Umbilical cord (tissue), 2 donors: ENCODE measurements around the gene DMAC2. TPM values are rescaled to one million over a fixed set of nuclear protein-coding genes. Genes with fewer than 3 reads are reported as not detected.
"Not testable (repeated sequence)": the region's sequence is repeated elsewhere in the genome, so short reads cannot be mapped to it uniquely, and the experiment has no call there.

Experiments used
- DNase-seq: peaks from one replicate; pipeline ENCODE4 v3.0.0-alpha.2; 2015; ENCODE audit warnings: low spot score
- total RNA-seq: library from RNA; depleted of rRNA; stranded (reverse); fragments of >200 nt; gene quantifications from one replicate; pipeline ENCODE4 v1.2.3, GENCODE V29; 2014; ENCODE audit warnings: low replicate concordance; ENCODE audit not compliant: insufficient read depth

Gene DMAC2
- total RNA-seq, 1 donor from 2014 or later = 20.9 TPM

GRCh38 chr19:41399091-41399490 lies 40.6 kb downstream of the DMAC2 start:
- no peak for DNase-seq

GRCh38 chr19:41398598-41398997 lies 41.1 kb downstream of the DMAC2 start:
- DNase-seq = no peak

DNA sequence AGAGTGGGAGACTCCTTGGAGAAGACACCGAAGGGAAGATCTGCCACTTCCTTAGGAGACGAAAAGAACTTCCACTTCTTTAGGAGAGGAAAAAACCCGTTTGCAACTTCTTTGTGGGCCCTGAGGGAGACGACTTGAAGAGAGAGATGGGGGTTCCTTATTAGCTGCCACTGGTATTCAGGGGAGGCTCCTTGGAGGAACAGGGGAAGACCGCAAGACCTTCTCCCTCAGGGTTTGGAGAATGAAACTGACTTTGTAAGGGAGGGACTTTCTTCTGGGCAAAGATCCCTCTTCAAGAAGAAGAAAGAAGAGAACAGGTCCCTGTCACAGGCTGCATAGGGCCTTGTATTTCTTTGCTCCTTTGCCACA lies 41.7 kb downstream of the DMAC2 start:
- no peak for DNase-seq

GRCh38 chr19:41397086-41398049 lies 42.3 kb downstream of the DMAC2 start, which contains the start of the genes BCKDHA and EXOSC5:
Gene BCKDHA, plus strand, starts transcription at chr19:41397818. Its CDS starts 10 bp downstream, at chr19:41397828.
Gene EXOSC5, minus strand, starts transcription at chr19:41397359. Its CDS starts 31 bp downstream, at chr19:41397328.
- DNase-seq = peak; percentile 100

DNA sequence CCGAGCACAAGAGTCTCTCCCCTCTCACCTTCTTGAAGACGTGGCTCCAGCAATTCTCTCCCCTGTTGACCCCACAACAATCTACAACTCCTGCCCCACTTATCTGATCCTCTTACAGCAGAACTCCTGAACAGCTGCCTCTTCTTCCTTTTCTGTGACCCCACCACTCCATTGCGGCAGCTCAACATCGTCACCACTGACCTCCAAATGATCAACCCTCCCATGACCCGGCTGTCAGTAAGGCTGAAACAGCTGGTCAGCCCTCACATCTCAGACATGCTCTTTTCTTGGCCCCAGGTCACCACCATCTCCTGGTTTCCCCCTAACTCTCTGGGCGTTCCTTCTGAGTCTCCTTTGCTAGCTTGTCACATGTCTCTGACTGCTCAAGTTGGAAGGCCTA lies 44.4 kb downstream of the DMAC2 start:
- DNase-seq = no peak

DNA sequence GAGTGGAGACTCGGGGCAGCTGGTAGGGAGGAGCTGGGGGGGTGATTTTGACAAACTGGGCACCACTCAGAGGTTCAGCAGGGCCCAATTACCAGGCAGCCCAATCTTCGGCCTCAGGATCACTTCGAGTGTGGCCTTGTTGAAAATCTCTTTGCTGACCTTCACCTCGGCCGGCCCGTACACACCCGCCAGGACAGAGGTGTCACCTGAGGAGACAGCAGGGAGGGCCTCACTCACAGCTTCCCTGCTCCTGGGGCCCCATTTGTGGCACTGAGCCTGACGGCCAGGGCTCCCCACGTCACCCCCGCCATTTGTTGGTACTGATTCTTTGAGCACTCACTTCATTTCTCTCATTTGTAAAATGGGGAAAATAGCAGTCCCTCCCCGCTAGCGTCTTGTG lies 46.9 kb downstream of the DMAC2 start:
- no peak for DNase-seq

- DNase-seq = no peak
Observed at GRCh38 chr19:41391618-41392017, 48.1 kb downstream of the DMAC2 start.

- no peak for DNase-seq
Observed at GRCh38 chr19:41386442-41386841, 53.3 kb downstream of the DMAC2 start.

DNA sequence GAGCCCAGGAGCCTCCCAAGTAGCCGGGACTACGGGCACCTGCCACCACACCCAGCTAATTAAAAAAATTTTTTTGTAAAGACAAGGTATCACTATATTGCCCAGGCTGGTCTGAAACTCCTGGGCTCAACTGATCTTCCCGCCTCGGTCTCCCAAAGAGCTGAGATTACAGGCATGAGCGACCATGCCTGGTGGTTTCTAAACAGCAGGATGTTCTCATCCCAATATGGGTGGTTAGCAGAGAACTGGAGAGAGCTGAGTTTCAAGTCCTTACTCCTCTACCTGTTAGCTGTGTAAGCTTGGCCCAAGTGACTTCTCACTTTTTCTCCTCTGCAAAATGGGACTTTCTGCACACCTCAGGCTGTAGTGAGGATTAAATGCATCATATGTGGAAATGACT lies 55.4 kb downstream of the DMAC2 start:
- DNase-seq = no peak

DNA sequence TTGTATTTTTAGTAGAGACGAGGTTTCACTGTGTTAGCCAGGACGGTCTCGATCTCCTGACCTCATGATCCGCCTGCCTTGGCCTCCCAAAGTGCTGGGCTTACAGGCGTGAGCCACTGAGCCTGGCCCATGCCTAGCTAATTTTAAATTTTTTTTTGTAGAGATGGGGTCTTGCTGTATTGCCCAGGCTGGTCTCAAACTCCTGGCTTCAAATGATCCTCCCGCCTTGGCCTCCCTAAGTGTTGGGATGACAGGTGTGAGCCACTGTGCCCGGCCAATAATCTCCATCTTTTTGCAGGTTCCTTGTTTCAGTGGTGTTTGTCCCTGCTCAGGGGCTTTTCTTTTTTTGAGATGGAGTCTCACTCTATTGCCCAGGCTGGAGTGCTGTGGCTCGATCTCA lies 58.2 kb downstream of the DMAC2 start:
- DNase-seq = not testable (repeated sequence)

Other genes starting within 250 kb of the DMAC2 start
- gene CYP2S1, start 246.7 kb downstream of the DMAC2 start, total RNA-seq = 1.2 TPM
- 104 TPM for gene AXL, start 220.7 kb downstream of the DMAC2 start, total RNA-seq
- 56.8 TPM for gene HNRNPUL1, start 175.5 kb downstream of the DMAC2 start, total RNA-seq
- 5.1 TPM for gene CCDC97, start 129.7 kb downstream of the DMAC2 start, total RNA-seq
- gene TGFB1, start 86.0 kb downstream of the DMAC2 start, total RNA-seq = 13.2 TPM
- 2.2 TPM for gene B9D2, start 75.8 kb downstream of the DMAC2 start, total RNA-seq
- 32.0 TPM for gene TMEM91, start 63.4 kb downstream of the DMAC2 start, total RNA-seq
- 15.9 TPM for gene EXOSC5, start 42.6 kb downstream of the DMAC2 start, total RNA-seq
- 31.1 TPM for gene BCKDHA, start 42.1 kb downstream of the DMAC2 start, total RNA-seq
- gene B3GNT8, start 12.5 kb downstream of the DMAC2 start, total RNA-seq = not detected
- not detected for gene ERICH4, start 3.2 kb upstream of the DMAC2 start, total RNA-seq
- gene CEACAM21, start 136.3 kb upstream of the DMAC2 start, total RNA-seq = not detected
- gene CEACAM4, start 187.2 kb upstream of the DMAC2 start, total RNA-seq = not detected
- gene CEACAM7, start 248.4 kb upstream of the DMAC2 start, total RNA-seq = 3.6 TPM